Fibroblast of skin of scalp (primary cell): ENCODE results near the gene SPHK2.
"Not testable (repeated sequence)": the region's sequence is repeated elsewhere in the genome, so short reads cannot be mapped to it uniquely, and the experiment has no call there.

ENCODE experiments used
- DNase-seq: peaks from one replicate; pipeline ENCODE4 v3.0.0-alpha.2; 2013

The SPHK2 gene

DNA sequence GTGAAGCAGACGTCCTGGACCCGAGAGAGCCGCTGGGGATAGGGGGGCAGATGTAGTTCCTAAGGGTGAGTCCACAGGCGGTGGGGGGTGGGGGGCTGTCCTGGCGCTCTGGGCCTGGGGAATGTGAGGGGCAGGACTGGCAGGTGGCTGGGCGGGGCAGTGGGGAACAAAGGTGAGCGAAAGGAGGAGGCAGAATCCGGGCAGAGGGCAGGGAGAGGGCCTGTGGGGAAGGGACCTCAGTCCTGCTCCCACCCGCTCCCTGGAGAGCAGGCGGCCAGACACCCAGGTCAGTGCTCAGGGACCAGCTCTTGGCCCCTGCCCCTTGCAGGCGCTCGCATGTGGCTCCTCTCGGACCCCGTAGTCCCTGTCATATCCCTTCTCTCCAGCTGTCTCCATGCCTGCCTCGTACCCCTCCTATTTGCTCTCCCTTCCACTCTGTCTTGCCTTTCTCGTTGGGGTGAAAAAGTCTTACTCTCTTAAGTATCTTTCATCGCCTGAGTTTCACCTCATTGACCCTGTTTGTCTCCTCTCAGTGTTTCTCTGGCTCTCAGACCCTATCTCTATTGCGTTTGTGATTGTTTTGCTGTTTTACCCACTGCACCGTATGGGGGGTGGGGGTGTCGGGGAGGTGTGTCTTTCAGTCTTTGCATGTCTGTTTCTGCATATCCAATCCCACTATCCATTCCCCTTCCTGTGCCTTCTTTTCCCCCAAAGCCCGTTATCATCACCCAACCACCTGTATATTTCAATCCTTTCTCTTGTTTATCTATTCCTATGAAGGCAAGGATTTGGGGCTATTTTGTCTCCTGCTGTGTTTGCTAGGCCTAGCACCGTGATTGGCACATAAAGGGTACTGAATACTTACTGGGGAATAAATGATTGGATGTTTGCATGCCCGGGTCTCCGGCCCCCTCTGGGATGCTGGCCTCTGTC lies 5.8 kb downstream of the SPHK2 start:
- no peak for DNase-seq

DNA sequence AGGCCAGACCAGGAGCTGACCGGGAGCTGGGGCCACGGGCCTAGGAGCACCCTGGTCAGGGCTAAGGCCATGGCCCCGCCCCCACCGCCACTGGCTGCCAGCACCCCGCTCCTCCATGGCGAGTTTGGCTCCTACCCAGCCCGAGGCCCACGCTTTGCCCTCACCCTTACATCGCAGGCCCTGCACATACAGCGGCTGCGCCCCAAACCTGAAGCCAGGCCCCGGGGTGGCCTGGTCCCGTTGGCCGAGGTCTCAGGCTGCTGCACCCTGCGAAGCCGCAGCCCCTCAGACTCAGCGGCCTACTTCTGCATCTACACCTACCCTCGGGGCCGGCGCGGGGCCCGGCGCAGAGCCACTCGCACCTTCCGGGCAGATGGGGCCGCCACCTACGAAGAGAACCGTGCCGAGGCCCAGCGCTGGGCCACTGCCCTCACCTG lies 6.6 kb downstream of the SPHK2 start:
- DNase-seq, result no peak

DNA sequence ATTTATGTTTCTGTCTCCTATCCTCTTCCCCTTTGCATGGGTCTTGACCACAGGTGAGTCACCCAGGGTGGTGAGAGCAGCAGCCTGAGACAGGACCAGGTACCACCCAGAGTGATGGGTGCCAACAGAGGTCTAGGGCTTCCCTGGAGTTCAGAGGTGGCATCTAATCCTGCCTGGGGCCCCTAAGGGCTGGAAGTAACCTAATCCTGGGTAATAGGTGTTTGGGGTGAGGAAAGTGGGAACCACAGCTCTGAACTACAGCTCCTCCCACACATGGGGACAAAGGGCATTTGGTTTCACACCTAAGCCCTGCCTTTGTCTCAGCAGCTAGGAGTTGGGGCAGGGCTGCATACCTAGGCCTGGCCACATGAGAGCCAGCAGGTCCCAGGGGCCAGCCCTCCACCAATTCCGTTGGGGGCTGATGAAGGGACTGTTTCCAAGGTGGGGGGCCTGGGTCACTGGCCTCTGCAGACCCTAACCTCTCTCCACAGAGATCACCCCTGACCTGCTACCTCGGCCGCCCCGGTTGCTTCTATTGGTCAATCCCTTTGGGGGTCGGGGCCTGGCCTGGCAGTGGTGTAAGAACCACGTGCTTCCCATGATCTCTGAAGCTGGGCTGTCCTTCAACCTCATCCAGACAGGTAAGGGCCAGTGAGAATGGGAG lies 8.0 kb downstream of the SPHK2 start:
- DNase-seq, result no peak

DNA sequence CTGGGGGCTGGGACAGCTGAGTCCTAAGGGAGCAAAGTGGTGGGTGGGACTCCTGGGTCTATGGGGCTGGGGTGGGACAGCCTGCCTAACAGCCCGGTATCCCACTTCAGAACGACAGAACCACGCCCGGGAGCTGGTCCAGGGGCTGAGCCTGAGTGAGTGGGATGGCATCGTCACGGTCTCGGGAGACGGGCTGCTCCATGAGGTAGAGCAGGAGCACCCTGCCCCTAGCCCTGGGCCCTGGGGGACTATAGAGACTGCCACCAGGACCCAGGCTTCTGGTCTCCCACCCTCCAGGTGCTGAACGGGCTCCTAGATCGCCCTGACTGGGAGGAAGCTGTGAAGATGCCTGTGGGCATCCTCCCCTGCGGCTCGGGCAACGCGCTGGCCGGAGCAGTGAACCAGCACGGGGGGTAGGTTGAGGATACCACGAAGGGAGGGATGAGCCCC lies 8.6 kb downstream of the SPHK2 start:
- DNase-seq, result no peak

DNA sequence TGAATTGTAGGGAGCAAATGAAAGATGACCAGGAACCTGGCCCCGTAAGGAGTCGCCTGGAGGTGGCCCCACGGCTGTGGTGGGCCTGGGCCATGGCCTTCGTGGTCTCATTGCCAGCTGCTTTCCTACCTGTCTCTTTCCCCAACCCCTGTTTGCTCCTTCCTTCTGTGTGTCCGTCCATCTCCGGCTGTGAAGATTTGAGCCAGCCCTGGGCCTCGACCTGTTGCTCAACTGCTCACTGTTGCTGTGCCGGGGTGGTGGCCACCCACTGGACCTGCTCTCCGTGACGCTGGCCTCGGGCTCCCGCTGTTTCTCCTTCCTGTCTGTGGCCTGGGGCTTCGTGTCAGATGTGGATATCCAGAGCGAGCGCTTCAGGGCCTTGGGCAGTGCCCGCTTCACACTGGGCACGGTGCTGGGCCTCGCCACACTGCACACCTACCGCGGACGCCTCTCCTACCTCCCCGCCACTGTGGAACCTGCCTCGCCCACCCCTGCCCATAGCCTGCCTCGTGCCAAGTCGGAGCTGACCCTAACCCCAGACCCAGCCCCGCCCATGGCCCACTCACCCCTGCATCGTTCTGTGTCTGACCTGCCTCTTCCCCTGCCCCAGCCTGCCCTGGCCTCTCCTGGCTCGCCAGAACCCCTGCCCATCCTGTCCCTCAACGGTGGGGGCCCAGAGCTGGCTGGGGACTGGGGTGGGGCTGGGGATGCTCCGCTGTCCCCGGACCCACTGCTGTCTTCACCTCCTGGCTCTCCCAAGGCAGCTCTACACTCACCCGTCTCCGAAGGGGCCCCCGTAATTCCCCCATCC lies 9.4 kb downstream of the SPHK2 start:
- no peak for DNase-seq

DNA sequence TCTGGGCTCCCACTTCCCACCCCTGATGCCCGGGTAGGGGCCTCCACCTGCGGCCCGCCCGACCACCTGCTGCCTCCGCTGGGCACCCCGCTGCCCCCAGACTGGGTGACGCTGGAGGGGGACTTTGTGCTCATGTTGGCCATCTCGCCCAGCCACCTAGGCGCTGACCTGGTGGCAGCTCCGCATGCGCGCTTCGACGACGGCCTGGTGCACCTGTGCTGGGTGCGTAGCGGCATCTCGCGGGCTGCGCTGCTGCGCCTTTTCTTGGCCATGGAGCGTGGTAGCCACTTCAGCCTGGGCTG lies 9.9 kb downstream of the SPHK2 start:
- no peak for DNase-seq

DNA sequence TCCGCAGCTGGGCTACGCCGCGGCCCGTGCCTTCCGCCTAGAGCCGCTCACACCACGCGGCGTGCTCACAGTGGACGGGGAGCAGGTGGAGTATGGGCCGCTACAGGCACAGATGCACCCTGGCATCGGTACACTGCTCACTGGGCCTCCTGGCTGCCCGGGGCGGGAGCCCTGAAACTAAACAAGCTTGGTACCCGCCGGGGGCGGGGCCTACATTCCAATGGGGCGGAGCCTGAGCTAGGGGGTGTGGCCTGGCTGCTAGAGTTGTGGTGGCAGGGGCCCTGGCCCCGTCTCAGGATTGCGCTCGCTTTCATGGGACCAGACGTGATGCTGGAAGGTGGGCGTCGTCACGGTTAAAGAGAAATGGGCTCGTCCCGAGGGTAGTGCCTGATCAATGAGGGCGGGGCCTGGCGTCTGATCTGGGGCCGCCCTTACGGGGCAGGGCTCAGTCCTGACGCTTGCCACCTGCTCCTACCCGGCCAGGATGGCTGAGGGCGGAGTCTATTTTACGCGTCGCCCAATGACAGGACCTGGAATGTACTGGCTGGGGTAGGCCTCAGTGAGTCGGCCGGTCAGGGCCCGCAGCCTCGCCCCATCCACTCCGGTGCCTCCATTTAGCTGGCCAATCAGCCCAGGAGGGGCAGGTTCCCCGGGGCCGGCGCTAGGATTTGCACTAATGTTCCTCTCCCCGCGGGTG lies 10.4 kb downstream of the SPHK2 start:
- no peak for DNase-seq

DNA sequence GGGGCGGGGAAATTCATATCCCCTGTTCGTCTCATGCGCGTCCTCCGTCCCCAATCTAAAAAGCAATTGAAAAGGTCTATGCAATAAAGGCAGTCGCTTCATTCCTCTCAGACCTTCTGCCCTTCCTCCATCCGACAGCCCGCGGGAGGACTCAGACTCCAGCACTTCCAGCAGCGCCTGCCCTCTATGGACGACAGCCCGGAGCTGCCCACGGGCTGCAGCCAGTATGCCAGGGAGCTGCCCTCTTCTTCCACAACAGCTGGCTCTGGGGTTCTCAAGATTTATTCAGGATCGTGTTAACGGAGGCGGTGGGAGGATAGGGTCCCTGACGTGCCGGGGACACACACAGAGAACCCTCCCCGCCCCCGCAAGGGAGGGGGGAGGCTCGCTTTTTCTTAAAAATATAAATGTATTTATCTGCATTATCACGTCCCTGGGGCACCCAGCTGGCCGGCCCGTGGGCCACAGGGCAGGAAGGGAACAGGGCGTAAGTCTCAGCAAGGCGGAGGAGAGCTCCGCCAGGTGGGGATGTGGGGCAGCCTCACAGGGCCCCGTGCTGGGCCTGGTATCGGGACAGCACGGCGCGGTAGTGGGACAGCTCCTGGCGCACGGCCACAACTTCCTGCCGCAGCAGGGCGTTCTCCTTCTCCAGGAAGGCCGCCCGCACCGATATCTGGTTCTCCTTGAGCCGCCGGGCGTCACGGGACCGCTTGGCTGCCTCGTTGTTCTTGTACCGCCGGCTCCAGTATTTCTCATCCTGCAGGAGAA lies 11.2 kb downstream of the SPHK2 start:
- peak; percentile 51 for DNase-seq

DNA sequence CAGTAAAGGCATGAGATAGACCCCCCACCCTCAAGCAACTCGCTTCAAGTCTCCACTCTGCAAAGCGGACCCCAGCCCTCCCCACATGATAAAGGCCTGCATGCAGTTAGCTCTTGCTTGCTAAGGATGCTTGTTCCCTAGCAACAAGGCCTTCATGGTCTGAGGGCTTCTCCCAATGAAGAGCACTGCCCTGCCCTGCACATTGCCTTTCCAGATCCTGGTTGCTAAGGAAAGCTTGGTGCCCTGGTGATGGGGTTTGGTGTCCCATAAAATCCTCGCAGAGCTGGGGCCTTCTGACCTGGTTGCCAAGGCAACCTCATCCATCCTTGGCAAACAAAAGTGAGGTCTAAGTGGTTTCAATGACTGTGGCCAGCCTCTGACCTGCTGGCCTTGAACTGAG lies 11.9 kb downstream of the SPHK2 start:
- DNase-seq, result no peak

DNA sequence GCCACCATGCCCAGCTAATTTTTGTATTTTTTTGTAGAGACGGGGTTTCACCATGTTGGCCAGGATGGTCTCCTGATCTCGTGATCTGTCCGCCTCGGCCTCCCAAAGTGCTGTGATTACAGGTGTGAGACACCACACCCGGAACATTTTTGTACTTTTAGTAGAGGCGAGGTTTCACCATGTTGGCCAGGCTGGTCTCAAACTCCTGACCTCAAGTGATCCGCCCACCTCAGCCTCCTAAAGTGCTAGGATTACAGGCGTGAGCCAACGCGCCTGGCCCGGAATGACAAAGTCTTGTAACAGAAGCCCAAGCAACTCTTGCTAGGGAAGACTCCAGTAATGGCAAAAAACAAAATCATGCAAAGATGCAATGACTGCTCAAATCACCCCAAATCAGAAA lies 13.0 kb downstream of the SPHK2 start:
- not testable (repeated sequence) for DNase-seq

DNA sequence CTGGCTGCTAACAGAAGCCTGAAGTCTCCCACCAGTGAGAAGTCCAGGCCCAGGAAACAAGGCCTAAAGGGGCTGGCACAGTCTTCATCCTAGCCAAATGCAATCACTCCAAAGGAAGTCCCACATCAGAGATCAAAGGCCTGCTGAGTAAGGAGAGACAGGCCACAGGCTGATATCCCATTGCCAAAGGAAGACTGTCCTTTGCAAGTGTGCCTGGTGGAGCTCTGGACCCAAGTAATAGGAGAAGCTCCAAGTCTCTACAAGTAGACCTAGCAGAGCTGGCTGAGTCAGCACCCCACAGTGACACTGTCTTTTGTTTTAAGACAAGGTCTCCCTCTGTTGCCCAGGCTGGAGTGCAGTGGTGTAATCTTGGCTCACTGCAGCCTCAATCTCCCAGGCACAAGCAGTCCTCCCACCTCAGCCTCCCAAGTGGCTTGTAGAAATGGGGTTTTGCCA lies 13.4 kb downstream of the SPHK2 start:
- DNase-seq, result no peak

DNA sequence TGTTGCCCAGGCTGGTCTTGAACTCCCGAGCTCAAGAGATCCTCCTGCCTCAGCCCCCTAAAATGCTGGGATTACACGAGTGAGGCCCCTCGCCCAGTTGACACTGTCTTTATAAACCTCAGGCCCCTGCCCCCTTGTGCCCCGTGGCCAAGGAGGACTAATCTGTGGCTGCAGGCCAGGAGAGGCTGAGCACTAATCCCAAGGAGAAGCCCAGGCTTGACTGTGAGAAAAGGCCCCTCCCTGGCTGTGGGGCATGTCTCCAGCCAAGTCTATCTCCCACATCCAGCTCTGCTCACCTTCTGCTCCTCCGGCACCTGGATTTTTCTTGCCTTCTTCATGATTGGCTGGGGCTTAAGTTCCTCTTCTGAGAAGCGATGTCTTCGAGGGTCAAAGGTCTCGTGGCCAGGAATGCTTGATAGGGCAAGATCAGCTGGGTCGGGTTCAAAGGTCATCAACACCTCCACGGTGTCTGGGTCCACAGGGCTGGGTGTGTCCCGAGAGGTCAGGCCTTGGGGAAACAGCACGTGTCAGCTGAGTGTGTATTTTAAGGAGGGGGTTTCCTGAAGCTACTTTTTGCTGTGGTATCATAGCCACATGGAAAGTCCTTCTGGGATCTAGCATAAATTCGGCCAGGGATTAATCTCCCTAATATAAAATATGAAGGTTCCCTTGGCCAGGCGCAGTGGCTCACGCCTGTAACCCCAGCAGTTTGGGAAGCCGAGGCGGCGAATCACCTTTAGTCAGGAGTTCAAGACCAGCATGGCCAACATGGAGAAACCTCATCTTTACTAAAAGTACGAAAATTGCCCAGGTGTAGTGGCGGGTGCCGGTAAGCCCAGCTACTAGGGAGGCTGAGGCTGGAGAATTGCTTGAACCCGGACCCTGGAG lies 14.1 kb downstream of the SPHK2 start:
- no peak for DNase-seq

DNA sequence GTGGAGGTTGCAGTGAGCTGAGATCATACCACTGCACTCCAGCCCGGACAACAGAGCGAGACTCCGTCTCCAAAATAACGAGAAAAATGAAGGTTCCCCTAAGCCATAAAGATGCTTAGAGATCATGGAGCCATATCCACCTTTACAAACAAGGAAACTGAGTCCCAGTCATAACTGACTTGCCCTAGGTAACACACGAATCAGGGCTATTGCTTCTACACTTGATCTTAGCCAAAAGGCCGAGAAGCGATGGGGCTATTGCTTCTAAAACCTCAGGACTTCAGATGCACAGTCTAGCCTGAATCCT lies 14.7 kb downstream of the SPHK2 start:
- DNase-seq, result no peak

DNA sequence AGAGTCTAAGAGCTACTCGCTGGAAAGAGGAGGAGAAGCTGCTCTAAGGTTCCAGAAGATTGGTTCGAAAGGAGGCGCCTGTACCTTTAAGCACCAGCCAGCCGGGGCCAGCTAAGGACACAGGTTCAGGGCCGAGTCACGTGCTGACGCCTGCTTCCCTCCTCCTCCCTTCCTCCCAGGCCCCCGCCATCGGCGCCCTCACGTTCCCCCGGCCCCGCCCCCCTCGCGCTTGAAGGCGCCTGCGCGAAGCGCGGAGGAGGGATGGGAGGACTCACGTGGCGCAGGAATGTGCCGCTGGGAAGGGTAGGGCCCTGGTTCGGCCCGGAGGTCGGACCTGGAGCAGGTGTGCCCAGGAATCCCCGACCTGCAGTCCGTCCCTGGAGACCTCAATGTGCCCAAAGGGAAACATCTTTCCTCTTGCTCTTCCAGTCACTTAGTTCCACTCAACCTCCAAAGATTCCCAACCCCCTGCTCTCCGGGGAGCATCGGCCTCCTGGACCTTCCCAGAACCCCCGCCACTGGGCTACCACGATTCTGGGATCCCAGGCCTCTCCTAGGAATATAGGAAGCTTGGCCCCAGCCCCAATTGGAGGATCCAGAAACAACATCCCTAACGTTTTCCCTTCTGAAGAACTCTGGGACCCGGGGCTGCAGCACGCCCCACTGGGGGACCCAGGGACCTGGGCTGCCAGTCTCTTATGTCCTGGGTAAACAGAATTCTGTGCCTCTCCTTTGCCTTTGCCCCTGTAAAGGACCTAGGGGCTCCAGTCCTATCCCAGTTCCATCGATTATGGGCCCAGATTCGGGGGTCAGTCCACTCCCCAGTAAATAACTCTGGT lies 15.3 kb downstream of the SPHK2 start:
- DNase-seq, result peak; percentile 95

DNA sequence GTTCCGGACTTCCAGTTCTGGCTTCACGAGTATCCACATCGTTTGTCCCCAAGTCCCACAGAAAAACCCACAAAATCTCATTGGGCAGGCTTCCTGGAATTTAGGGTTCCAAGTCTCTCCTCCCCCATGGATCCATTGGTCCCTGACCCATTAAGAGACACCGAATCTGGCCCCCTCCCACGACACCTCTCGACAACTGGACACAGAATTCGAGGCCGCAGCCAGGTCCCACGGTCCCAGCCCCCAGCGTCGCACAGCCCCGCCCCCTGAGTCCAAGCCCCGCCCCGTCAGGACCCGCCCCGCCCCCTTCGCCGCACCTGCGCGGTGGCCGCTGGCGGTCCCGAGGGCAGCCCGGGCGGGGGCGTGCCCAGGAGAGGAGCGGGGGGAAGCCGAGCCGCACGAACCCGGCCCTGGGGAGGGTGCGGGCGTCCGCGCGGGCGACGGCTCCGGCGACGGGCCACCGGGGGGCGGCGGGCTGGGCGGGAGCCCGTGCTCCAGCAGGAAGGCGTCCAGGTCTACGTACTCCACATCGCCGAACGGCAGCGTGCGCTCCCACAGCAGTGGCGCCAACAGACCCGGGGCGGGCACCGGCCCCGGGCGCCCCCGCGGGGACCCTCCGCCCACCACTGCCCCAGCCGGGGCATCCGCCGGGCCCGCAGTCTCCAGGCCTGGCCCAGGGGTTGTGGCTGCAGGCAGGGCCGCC lies 16.1 kb downstream of the SPHK2 start:
- DNase-seq, result no peak

DNA sequence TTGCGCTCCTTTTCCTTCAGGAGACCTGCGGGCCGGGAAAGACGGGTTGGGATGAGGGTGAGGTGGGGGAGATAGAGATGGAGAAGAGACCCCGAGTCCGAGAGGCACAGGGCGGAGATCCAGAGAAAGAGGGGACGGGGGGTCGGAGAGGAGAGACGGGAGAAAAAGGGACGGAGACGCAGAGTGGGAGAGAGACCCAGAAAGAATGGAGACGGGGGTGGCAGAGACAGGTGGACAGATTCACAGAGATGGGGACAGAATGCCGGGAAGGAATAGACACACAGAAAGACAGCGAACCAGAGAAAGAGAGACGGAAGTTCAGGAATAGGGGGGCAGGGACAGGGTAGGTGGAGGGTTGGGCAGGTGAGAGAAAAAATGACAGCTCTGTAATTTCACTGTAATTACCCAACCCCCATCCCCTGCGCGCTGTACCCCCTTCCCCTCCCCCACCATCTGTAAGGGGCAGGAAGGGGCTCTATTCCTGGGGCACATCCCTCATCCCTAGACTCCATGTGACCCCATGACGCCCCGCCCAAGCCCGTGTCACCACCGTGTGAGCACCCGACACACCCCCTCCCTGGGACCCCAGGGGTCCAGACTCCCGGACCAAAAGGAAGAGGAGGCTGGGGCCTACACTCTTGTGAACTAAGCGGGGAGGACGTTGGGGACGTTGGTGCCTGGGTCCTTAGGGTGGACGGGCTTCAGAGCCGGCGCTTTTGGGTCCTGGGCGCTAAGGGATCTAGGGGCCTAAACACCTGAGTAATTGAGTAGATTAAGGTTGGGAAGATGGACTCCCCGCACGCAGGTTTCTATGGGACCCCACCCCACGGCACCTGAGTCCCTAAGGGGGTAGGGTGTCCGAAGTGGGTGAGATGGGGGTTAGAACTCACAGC lies 16.9 kb downstream of the SPHK2 start:
- no peak for DNase-seq

DNA sequence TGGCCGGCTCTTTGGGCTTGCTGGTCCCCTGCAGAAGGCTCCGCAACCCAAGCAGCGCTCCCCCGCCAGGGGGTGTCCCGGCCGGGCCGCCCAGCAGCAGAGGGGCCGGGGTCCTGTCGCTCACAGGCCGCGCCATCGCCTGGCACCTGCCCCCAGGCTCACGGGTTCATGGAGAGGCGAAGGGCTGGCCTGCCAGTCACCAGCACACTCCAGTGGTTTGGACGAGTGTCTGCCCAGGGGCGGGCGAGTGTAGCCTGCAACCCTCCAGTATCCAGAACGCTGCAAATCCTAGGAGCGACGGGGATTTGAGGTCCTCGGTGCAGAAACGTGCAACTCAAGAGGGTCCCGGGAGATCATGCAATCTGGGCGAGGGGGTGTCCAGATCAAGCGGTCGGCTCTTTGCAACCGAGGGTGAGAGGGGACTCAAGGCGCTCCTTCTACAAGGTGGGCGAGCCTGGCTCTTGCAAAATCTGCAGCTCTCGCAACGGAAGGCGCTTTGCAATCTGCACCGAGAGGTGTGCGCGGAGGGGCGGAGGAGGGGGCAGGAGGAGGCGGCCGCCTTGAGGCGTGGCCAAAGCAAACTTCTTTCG lies 17.6 kb downstream of the SPHK2 start, which contains the start of gene DBP:
TSS of gene DBP (minus strand) at position 521 of the 590 bp plus-strand sequence. CDS start at position 136, 385 bp downstream.
- DNase-seq, result no peak
